HepG2 (cell line): Measurements from ENCODE around the gene MYO1C. TPM values are rescaled to one million over a fixed set of nuclear protein-coding genes. Genes with fewer than 3 reads are reported as not detected.
A peak's percentile ranks its signal among the peaks of the same experiment; 100 is the strongest.

Experiments
- CBFB ChIP-seq: sonication (generic); formaldehyde crosslinking; IDR thresholded peaks from 2 replicates; pipeline ENCODE4 v1.4.0; 2020; ENCODE audit warnings: missing genetic modification reagents
- CTCF ChIP-seq: sonication (generic); formaldehyde crosslinking; IDR thresholded peaks from 2 replicates; pipeline ENCODE4 v1.5.0; 2020; ENCODE audit warnings: mild to moderate bottlenecking, missing genetic modification reagents, moderate library complexity
- E2F5 ChIP-seq: sonication (generic); formaldehyde crosslinking; conservative IDR thresholded peaks from 2 replicates; pipeline ENCODE4 v1.4.0; 2020; ENCODE audit warnings: missing genetic modification reagents
- GZF1 ChIP-seq: sonication (generic); formaldehyde crosslinking; IDR thresholded peaks from 2 replicates; pipeline ENCODE4 v1.5.1; 2020; ENCODE audit warnings: mild to moderate bottlenecking, missing genetic modification reagents
- HDAC2 ChIP-seq: sonication (generic); formaldehyde crosslinking; IDR thresholded peaks from 2 replicates; pipeline ENCODE4 v1.4.0; 2020; ENCODE audit warnings: missing genetic modification reagents
- HMGXB3 ChIP-seq: sonication (generic); formaldehyde crosslinking; IDR thresholded peaks from 2 replicates; pipeline ENCODE4 v1.4.0; 2020; ENCODE audit warnings: missing genetic modification reagents, borderline replicate concordance
- KLF9 ChIP-seq: IDR thresholded peaks from 2 replicates; pipeline ENCODE4 v1.6.1; 2016; ENCODE audit warnings: low read depth
- MYNN ChIP-seq: sonication (generic); formaldehyde crosslinking; IDR thresholded peaks from 2 replicates; pipeline ENCODE4 v1.4.0; 2020; ENCODE audit warnings: mild to moderate bottlenecking, low read depth, missing genetic modification reagents
- PCBP1 ChIP-seq: fragments of 200-400 bp; formaldehyde crosslinking; IDR thresholded peaks from 2 replicates; pipeline ENCODE4 v1.6.1; 2017; ENCODE audit warnings: mild to moderate bottlenecking, low read depth, low read length, borderline replicate concordance
- PPARG ChIP-seq: conservative IDR thresholded peaks from 2 replicates; pipeline ENCODE4 v1.6.1; 2016; ENCODE audit warnings: missing biosample characterization, missing genetic modification reagents
- SP1 ChIP-seq, 2 experiments: fragments of 450-650 bp in 1 of 2; sonication (generic) in 1 of 2; formaldehyde crosslinking in 1 of 2; IDR thresholded peaks; 2 replicates each; pipeline versions ENCODE4 v1.4.0 to v1.6.1; 2016 to 2020; ENCODE audit warnings: missing genetic modification reagents in 1 of 2
- ZBTB42 ChIP-seq: sonication (generic); formaldehyde crosslinking; IDR thresholded peaks from 2 replicates; pipeline ENCODE4 v1.5.0; 2020; ENCODE audit warnings: mild to moderate bottlenecking, missing genetic modification reagents
- ZFP41 ChIP-seq: sonication (generic); formaldehyde crosslinking; IDR thresholded peaks from 2 replicates; pipeline ENCODE4 v1.4.0; 2020; ENCODE audit warnings: mild to moderate bottlenecking, missing genetic modification reagents, borderline replicate concordance
- ZHX1 ChIP-seq: sonication (generic); formaldehyde crosslinking; IDR thresholded peaks from 2 replicates; pipeline ENCODE4 v1.8.1; 2022; ENCODE audit warnings: low read depth, mild to moderate bottlenecking, missing genetic modification reagents
- ZNF24 ChIP-seq: fragments of 450-650 bp; IDR thresholded peaks from 2 replicates; pipeline ENCODE4 v1.6.1; 2017; ENCODE audit warnings: antibody characterized with exemption, mild to moderate bottlenecking
- ZNF460 ChIP-seq: sonication (generic); formaldehyde crosslinking; IDR thresholded peaks from 2 replicates; pipeline ENCODE4 v1.5.1; 2020; ENCODE audit warnings: missing genetic modification reagents, mild to moderate bottlenecking, borderline replicate concordance
- ZNF530 ChIP-seq: sonication (generic); formaldehyde crosslinking; IDR thresholded peaks from 2 replicates; pipeline ENCODE4 v1.5.0; 2020; ENCODE audit warnings: low read depth, mild to moderate bottlenecking, missing genetic modification reagents
- ZNF557 ChIP-seq: sonication (generic); formaldehyde crosslinking; IDR thresholded peaks from 2 replicates; pipeline ENCODE4 v1.4.0; 2020; ENCODE audit warnings: missing genetic modification reagents
- ZNF761 ChIP-seq: sonication (generic); formaldehyde crosslinking; conservative IDR thresholded peaks from 2 replicates; pipeline ENCODE4 v1.4.0; 2020; ENCODE audit warnings: mild to moderate bottlenecking, missing genetic modification reagents
- ZSCAN31 ChIP-seq: sonication (generic); formaldehyde crosslinking; IDR thresholded peaks from 2 replicates; pipeline ENCODE4 v1.5.0; 2020; ENCODE audit warnings: low read depth, mild to moderate bottlenecking, missing genetic modification reagents
- polyA plus RNA-seq, 8 experiments: library from polyadenylated mRNA; depleted of rRNA in 3 of 8; stranded (reverse) in 7 of 8; unstranded in 1 of 8; fragments of >200 nt; fragmentation: Illumina TruSeq in 4 of 8; extraction: Trizol in 4 of 8; gene quantifications; 2 replicates each; pipeline versions ENCODE4 v1.2.1 to v1.2.3, GENCODE V29; 2011 to 2016; ENCODE audit warnings: low read depth in 4 of 8, missing spikeins in 1 of 8, mixed read lengths in 1 of 8; ENCODE audit not compliant: insufficient read depth in 1 of 8
- total RNA-seq, 5 experiments: library from RNA; depleted of rRNA; stranded (reverse); fragments of >200 nt; fragmentation: Illumina TruSeq; extraction: Trizol; gene quantifications; 2 replicates each; pipeline ENCODE4 v1.2.3, GENCODE V29; 2016; ENCODE audit warnings: low read depth in 1 of 5

The MYO1C gene
- total and polyA plus RNA-seq, 2 of the 13 experiments (the other 11 are each of a cell fraction or from before 2014, with no cell fraction given), result 22.7 to 40.8 TPM

- no peak for TF ChIP-seq SP1 (IDR thresholded peaks at IDR 0.05)
- TF ChIP-seq SP1 (CRISPR knock-in tag; IDR thresholded peaks at IDR 0.05), result peak; percentile 39; the same call in 1 of the 2 replicates
- TF ChIP-seq GZF1, result peak; percentile 34; the same call in 1 of the 2 replicates
- no peak; the same call in 1 of the 2 replicates for TF ChIP-seq KLF9 (CRISPR knock-in tag)
- TF ChIP-seq ZBTB42 (CRISPR knock-in tag), result no peak
- no peak for TF ChIP-seq ZHX1 (CRISPR knock-in tag)
- TF ChIP-seq HMGXB3 (CRISPR knock-in tag), result no peak
- TF ChIP-seq ZFP41 (CRISPR knock-in tag), result peak; percentile 69; the same call in 1 of the 2 replicates
- no peak for TF ChIP-seq E2F5 (CRISPR knock-in tag)
- TF ChIP-seq ZNF761 (CRISPR knock-in tag), result no peak
- TF ChIP-seq ZSCAN31, result no peak
- no peak; the same call in 1 of the 2 replicates for TF ChIP-seq ZNF460 (CRISPR knock-in tag)
- TF ChIP-seq CTCF (CRISPR knock-in tag), result no peak; the same call in 1 of the 2 replicates
- no peak for TF ChIP-seq ZNF557 (CRISPR knock-in tag)
- no peak for TF ChIP-seq PCBP1
- peak; percentile 58; the same call in 1 of the 2 replicates for TF ChIP-seq MYNN (CRISPR knock-in tag)
- peak; percentile 69 for TF ChIP-seq HDAC2 (CRISPR knock-in tag)
- no peak for TF ChIP-seq CBFB (CRISPR knock-in tag)
- TF ChIP-seq ZNF24, result peak; percentile 70; the same call in 1 of the 2 replicates
- no peak for TF ChIP-seq ZNF530 (CRISPR knock-in tag)
- TF ChIP-seq PPARG (CRISPR knock-in tag), result no peak
These were observed 1.6 kb downstream of the MYO1C start (continued) for GRCh38 chr17:1490643-1491442.
